HepG2 (cell line): ENCODE results near the gene TMEM198. TPM values are rescaled to one million over a fixed set of nuclear protein-coding genes. Genes with fewer than 3 reads are reported as not detected.

Source experiments
- ATAC-seq: fragments of 200-7000 bp; cut with Tn5 transposase; 3 replicates; pipeline ENCODE4 v1.9.1; 2020; ENCODE audit warnings: mild to moderate bottlenecking, moderate library complexity
- BruUV-seq: library from RNA; stranded (reverse); fragments of 400-500 nt; replicated peaks from 2 replicates; lab custom pipeline; 2021; lab: Mats Ljungman, UMichigan
- CTCF ChIA-PET: fragments of 300-600 bp; formaldehyde crosslinking; extraction: SDS; loops from one replicate; lab custom pipeline; 2021; ENCODE audit warnings: low total read pairs, inconsistent platforms, low intra/inter-chr PET ratio; lab: Yijun Ruan, JAX
- POLR2A ChIA-PET: fragments of 350-600 bp; sonication (Branson Sonifier 250); formaldehyde crosslinking; loops from one replicate; lab custom pipeline; 2020; ENCODE audit warnings: antibody characterized with exemption, inconsistent platforms; lab: Yijun Ruan, JAX
- DNase-seq: peaks from one replicate; pipeline ENCODE4 v3.0.0-alpha.2; 2015; ENCODE audit warnings: low spot score
- FAIRE-seq: peaks from 3 replicates; lab custom pipeline; 2011; peaks lifted over from hg19 to GRCh38; lab: Jason Lieb, UNC
- H2AFZ ChIP-seq: one replicate; pipeline ENCODE4 v1.6.1; 2011; ENCODE audit warnings: low read length, inconsistent platforms
- H3K27ac ChIP-seq: fragments of 300-600 bp; 3 replicates; pipeline ENCODE4 v1.8.0; 2011; ENCODE audit warnings: mixed run types, mild to moderate bottlenecking, mixed read lengths, low read length, inconsistent platforms; ENCODE audit not compliant: insufficient read depth; ENCODE audit errors: extremely low read length
- H3K27me3 ChIP-seq, 2 experiments: fragments of 200-600 bp in 1 of 2; 2 replicates in 1 of 2; 3 replicates in 1 of 2; pipeline versions ENCODE4 v1.6.0 to v1.8.0; 2011; ENCODE audit warnings: low read length in 2 of 2, mild to moderate bottlenecking in 2 of 2, moderate library complexity in 2 of 2, inconsistent platforms in 1 of 2; ENCODE audit not compliant: insufficient read depth in 2 of 2, control insufficient read depth in 1 of 2
- H3K36me3 ChIP-seq, 2 experiments: fragments of 200-600 bp in 1 of 2; replicated peaks in 1 of 2; 2 replicates in 1 of 2; 3 replicates in 1 of 2; pipeline versions ENCODE4 v1.5.1 to v1.8.0; 2011; ENCODE audit warnings: low read length in 2 of 2, inconsistent platforms in 1 of 2; ENCODE audit not compliant: insufficient read depth in 2 of 2, control insufficient read depth in 1 of 2
- H3K4me1 ChIP-seq: 2 replicates; pipeline ENCODE4 v1.5.1; 2012; ENCODE audit warnings: low read length, inconsistent platforms; ENCODE audit not compliant: insufficient read depth
- H3K4me2 ChIP-seq: 2 replicates; pipeline ENCODE4 v1.6.0; 2011; ENCODE audit warnings: low read depth, low read length, inconsistent platforms
- H3K4me3 ChIP-seq, 3 experiments: fragments of 200-600 bp in 1 of 3; sonication (generic), shearing (Covaris generic) in 1 of 3; replicated peaks in 1 of 3; 2 replicates each; pipeline ENCODE4 v1.5.1; 2011 to 2016; ENCODE audit warnings: low read length in 3 of 3, inconsistent platforms in 2 of 3, low read depth in 2 of 3, mild to moderate bottlenecking in 2 of 3, control low read depth in 1 of 3, mixed read lengths in 1 of 3; ENCODE audit not compliant: insufficient read depth in 1 of 3
- H3K79me2 ChIP-seq: one replicate; pipeline ENCODE4 v1.6.1; 2011; ENCODE audit warnings: low read length, inconsistent platforms; ENCODE audit not compliant: insufficient read depth
- H3K9ac ChIP-seq: 2 replicates; pipeline ENCODE4 v1.6.0; 2011; ENCODE audit warnings: mild to moderate bottlenecking, low read depth, low read length, inconsistent platforms; ENCODE audit not compliant: insufficient read depth
- H3K9me3 ChIP-seq: 2 replicates; pipeline ENCODE4 v1.5.1; 2012; ENCODE audit warnings: mild to moderate bottlenecking, low read length
- H4K20me1 ChIP-seq: 2 replicates; pipeline ENCODE4 v1.6.0; 2011; ENCODE audit warnings: inconsistent platforms, mild to moderate bottlenecking, low read length, moderate library complexity; ENCODE audit not compliant: insufficient read depth
- GTF2F1 ChIP-seq: fragments of 150-350 bp; IDR thresholded peaks from 2 replicates; pipeline ENCODE4 v1.6.1; 2014; ENCODE audit warnings: low read length
- HHEX ChIP-seq: IDR thresholded peaks from 2 replicates; pipeline ENCODE4 v1.6.1; 2016; ENCODE audit warnings: control low read depth
- HIVEP1 ChIP-seq: sonication (generic); formaldehyde crosslinking; IDR thresholded peaks from 2 replicates; pipeline ENCODE4 v1.4.0; 2020; ENCODE audit warnings: mild to moderate bottlenecking, missing genetic modification reagents
- ISL2 ChIP-seq: sonication (generic); formaldehyde crosslinking; IDR thresholded peaks from 2 replicates; pipeline ENCODE4 v1.5.0; 2020; ENCODE audit warnings: missing genetic modification reagents
- KLF16 ChIP-seq, 2 experiments: sonication (generic) in 1 of 2; formaldehyde crosslinking in 1 of 2; IDR thresholded peaks; 2 replicates each; pipeline versions ENCODE4 v1.6.1 to v1.8.0; 2016 to 2023; ENCODE audit warnings: missing genetic modification reagents in 2 of 2, missing compliant biosample characterization in 1 of 2
- SNAPC2 ChIP-seq: sonication (generic); formaldehyde crosslinking; IDR thresholded peaks from 2 replicates; pipeline ENCODE4 v1.8.1; 2022; ENCODE audit warnings: mild to moderate bottlenecking, missing genetic modification reagents
- TERF1 ChIP-seq: sonication (generic); formaldehyde crosslinking; IDR thresholded peaks from 2 replicates; pipeline ENCODE4 v1.8.0; 2022; ENCODE audit warnings: mild to moderate bottlenecking, missing genetic modification reagents, moderate library complexity
- ZBTB7A ChIP-seq: sonication (generic); formaldehyde crosslinking; IDR thresholded peaks from 2 replicates; pipeline ENCODE4 v1.8.0; 2022; ENCODE audit warnings: mild to moderate bottlenecking, missing genetic modification reagents
- ZFP36L2 ChIP-seq: sonication (generic); formaldehyde crosslinking; IDR thresholded peaks from 2 replicates; pipeline ENCODE4 v1.4.0; 2020; ENCODE audit warnings: missing genetic modification reagents
- ZFY ChIP-seq: sonication (generic); formaldehyde crosslinking; IDR thresholded peaks from 2 replicates; pipeline ENCODE4 v1.4.0; 2020; ENCODE audit warnings: missing genetic modification reagents
- ZNF317 ChIP-seq: sonication (generic); formaldehyde crosslinking; IDR thresholded peaks from 2 replicates; pipeline ENCODE4 v1.5.0; 2020; ENCODE audit warnings: mild to moderate bottlenecking, missing genetic modification reagents
- WGBS: methylation state at CpG from one replicate; pipeline ENCODE4 v1.1.6; 2017; ENCODE audit warnings: low lambda C conversion rate; 5-methylcytosine and 5-hydroxymethylcytosine counted together
- in situ Hi-C: cut with HindIII; loops from 2 replicates; pipeline ENCODE4 v1.10.0; 2017; ENCODE audit warnings: low pct_unique_long_range_greater_than_20kb; ENCODE audit not compliant: extremely low pct_ligation_motif_present
- intact Hi-C: fragments of 100-400 bp; cut with micrococcal nuclease; formaldehyde crosslinking; loops from one replicate; pipeline ENCODE4 v1.10.0; 2022; ENCODE audit not compliant: unreplicated experiment
- polyA plus RNA-seq, 8 experiments: library from polyadenylated mRNA; depleted of rRNA in 3 of 8; stranded (reverse) in 7 of 8; unstranded in 1 of 8; fragments of >200 nt; fragmentation: Illumina TruSeq in 4 of 8; extraction: Trizol in 4 of 8; gene quantifications; 2 replicates each; pipeline versions ENCODE4 v1.2.1 to v1.2.3, GENCODE V29; 2011 to 2016; ENCODE audit warnings: low read depth in 4 of 8, missing spikeins in 1 of 8, mixed read lengths in 1 of 8; ENCODE audit not compliant: insufficient read depth in 1 of 8
- total RNA-seq, 5 experiments: library from RNA; depleted of rRNA; stranded (reverse); fragments of >200 nt; fragmentation: Illumina TruSeq; extraction: Trizol; gene quantifications; 2 replicates each; pipeline ENCODE4 v1.2.3, GENCODE V29; 2016; ENCODE audit warnings: low read depth in 1 of 5
- TF ChIP-seq, protein P1 (sequence below): sonication (generic); formaldehyde crosslinking; IDR thresholded peaks from 2 replicates; pipeline ENCODE4 v1.4.0; 2020; ENCODE audit warnings: missing genetic modification reagents
- TF ChIP-seq, protein P2 (sequence below): sonication (generic); formaldehyde crosslinking; IDR thresholded peaks from 2 replicates; pipeline ENCODE4 v1.9.0; 2022; ENCODE audit warnings: low read depth, missing genetic modification reagents

Gene TMEM198
- total and polyA plus RNA-seq, 2 of the 13 experiments (the other 11 are each of a cell fraction or from before 2014, with no cell fraction given), result 17.3 to 23.5 TPM

GRCh38 chr2:219517954-219518778 is 25.7 kb upstream of the TMEM198 start:
- POLR2A ChIA-PET, result interaction anchor here (1.0 to 1.9 kb wide), 2 partner anchors 8 to 20 kb away, joined by 6 to 7 read pairs; partner anchors contain the start of gene GMPPA
- TF ChIP-seq ZBTB7A (CRISPR knock-in tag), result no peak
- peaks cover 29 to 96% of the 10 kb centered on the region in 2 experiments for H3K27me3 ChIP-seq
- H3K79me2 ChIP-seq, result no peaks in the 10 kb centered on the region
- no peak overlapping the region for H3K27ac ChIP-seq
- H3K4me1 ChIP-seq, result peaks cover 36% of the 10 kb centered on the region; the same call in 1 of the 2 replicates
- in situ Hi-C loops (no loop called here), intact Hi-C loops (no loop called here)
- H3K36me3 ChIP-seq, result no peaks in the 10 kb centered on the region
- H3K4me2 ChIP-seq, result no peak overlapping the region
- no peaks in the 10 kb centered on the region for H3K9me3 ChIP-seq
- H4K20me1 ChIP-seq, result peaks cover 8% of the 10 kb centered on the region; the same call in 1 of the 2 replicates
- 18% methylated on average over 10 of the region's 10 CpGs for WGBS
- H3K4me3 ChIP-seq, result no peak overlapping the region
- ATAC-seq (no peak), DNase-seq (no peak), FAIRE-seq (no peak)
- no peak overlapping the region for H2AFZ ChIP-seq
- BruUV-seq, result no TSS peak
- H3K9ac ChIP-seq, result no peak overlapping the region
- CTCF ChIA-PET, result no interaction called here

- H3K4me1 ChIP-seq, result peaks cover 29% of the 10 kb centered on the region; the same call in 1 of the 2 replicates
- no peaks in the 10 kb centered on the region for H3K9me3 ChIP-seq
- CTCF ChIA-PET, result no interaction called here
- no peaks in the 10 kb centered on the region; the same call in 1 of the 2 replicates for H4K20me1 ChIP-seq
- H3K79me2 ChIP-seq, result no peaks in the 10 kb centered on the region
- ATAC-seq (no peak), DNase-seq (no peak), FAIRE-seq (no peak)
- POLR2A ChIA-PET, result interaction anchor here (1.7 to 1.9 kb wide), 2 partner anchors 21 kb away, joined by 5 to 7 read pairs; partner anchors contain the start of gene GMPPA
- no peak overlapping the region for H2AFZ ChIP-seq
- BruUV-seq, result no TSS peak
- in situ Hi-C loops, result no loop called here
- peaks cover 27 to 96% of the 10 kb centered on the region in 2 experiments for H3K27me3 ChIP-seq
- no peak overlapping the region for H3K4me3 ChIP-seq
- 46% methylated on average over 9 of the region's 9 CpGs for WGBS
- H3K9ac ChIP-seq, result no peak overlapping the region
- no peak overlapping the region for H3K27ac ChIP-seq
- no peak overlapping the region for H3K4me2 ChIP-seq
- intact Hi-C loops, result no loop called here
- no peaks in the 10 kb centered on the region for H3K36me3 ChIP-seq
- no peak for TF ChIP-seq ISL2 (CRISPR knock-in tag)
- no peak for TF ChIP-seq TERF1 (CRISPR knock-in tag)
- TF ChIP-seq, protein P1, sequence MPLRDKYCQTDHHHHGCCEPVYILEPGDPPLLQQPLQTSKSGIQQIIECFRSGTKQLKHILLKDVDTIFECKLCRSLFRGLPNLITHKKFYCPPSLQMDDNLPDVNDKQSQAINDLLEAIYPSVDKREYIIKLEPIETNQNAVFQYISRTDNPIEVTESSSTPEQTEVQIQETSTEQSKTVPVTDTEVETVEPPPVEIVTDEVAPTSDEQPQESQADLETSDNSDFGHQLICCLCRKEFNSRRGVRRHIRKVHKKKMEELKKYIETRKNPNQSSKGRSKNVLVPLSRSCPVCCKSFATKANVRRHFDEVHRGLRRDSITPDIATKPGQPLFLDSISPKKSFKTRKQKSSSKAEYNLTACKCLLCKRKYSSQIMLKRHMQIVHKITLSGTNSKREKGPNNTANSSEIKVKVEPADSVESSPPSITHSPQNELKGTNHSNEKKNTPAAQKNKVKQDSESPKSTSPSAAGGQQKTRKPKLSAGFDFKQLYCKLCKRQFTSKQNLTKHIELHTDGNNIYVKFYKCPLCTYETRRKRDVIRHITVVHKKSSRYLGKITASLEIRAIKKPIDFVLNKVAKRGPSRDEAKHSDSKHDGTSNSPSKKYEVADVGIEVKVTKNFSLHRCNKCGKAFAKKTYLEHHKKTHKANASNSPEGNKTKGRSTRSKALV (CRISPR knock-in tag), result no peak
- TF ChIP-seq SNAPC2, result no peak
- TF ChIP-seq ZNF317 (CRISPR knock-in tag), result no peak
- no peak for TF ChIP-seq HHEX
- no peak for TF ChIP-seq KLF16 (CRISPR knock-in tag; IDR thresholded peaks at IDR 0.05)
- TF ChIP-seq ZFP36L2, result no peak
- no peak for TF ChIP-seq GTF2F1
- no peak for TF ChIP-seq ZFY (CRISPR knock-in tag)
- no peak for TF ChIP-seq HIVEP1 (CRISPR knock-in tag)
- TF ChIP-seq, protein P2, sequence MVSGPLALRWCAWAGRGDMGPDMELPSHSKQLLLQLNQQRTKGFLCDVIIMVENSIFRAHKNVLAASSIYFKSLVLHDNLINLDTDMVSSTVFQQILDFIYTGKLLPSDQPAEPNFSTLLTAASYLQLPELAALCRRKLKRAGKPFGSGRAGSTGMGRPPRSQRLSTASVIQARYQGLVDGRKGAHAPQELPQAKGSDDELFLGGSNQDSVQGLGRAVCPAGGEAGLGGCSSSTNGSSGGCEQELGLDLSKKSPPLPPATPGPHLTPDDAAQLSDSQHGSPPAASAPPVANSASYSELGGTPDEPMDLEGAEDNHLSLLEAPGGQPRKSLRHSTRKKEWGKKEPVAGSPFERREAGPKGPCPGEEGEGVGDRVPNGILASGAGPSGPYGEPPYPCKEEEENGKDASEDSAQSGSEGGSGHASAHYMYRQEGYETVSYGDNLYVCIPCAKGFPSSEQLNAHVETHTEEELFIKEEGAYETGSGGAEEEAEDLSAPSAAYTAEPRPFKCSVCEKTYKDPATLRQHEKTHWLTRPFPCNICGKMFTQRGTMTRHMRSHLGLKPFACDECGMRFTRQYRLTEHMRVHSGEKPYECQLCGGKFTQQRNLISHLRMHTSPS (CRISPR knock-in tag), result no peak
These were observed 24.3 kb upstream of the TMEM198 start for GRCh38 chr2:219519526-219519916.
